Upper lobe of right lung (tissue), 1 donor: Measurements from ENCODE around the gene SLC35F6. TPM values are rescaled to one million over a fixed set of nuclear protein-coding genes. Genes with fewer than 3 reads are reported as not detected.

Source experiments
- ATAC-seq: fragments of 200-7000 bp; cut with Tn5 transposase; one replicate; pipeline ENCODE4 v1.9.1; 2020; ENCODE audit warnings: mild to moderate bottlenecking, moderate library complexity
- DNase-seq: peaks from one replicate; pipeline ENCODE4 v3.0.0-alpha.2; 2020
- H3K27ac ChIP-seq: fragments of 200-600 bp; one replicate; pipeline ENCODE4 v1.8.0; 2022
- H3K27me3 ChIP-seq: fragments of 200-600 bp; one replicate; pipeline ENCODE4 v1.8.0; 2022; ENCODE audit warnings: mild to moderate bottlenecking
- H3K36me3 ChIP-seq: fragments of 200-600 bp; one replicate; pipeline ENCODE4 v1.8.0; 2022
- H3K4me1 ChIP-seq: fragments of 200-600 bp; one replicate; pipeline ENCODE4 v1.8.0; 2022
- H3K4me3 ChIP-seq: fragments of 200-600 bp; one replicate; pipeline ENCODE4 v1.8.0; 2022; ENCODE audit warnings: mild to moderate bottlenecking
- H3K9me3 ChIP-seq: fragments of 200-600 bp; one replicate; pipeline ENCODE4 v1.8.0; 2022
- CTCF ChIP-seq: fragments of 200-600 bp; IDR thresholded peaks from one replicate; pipeline ENCODE4 v1.8.0; 2022; ENCODE audit warnings: antibody characterized with exemption
- intact Hi-C: fragments of 100-400 bp; cut with DNase I; formaldehyde crosslinking; loops from one replicate; pipeline ENCODE4 v1.11.0; 2022
- total RNA-seq: library from RNA; stranded (reverse); fragmentation: NEBNext Ultra II Directional; extraction: Animal tissue kit (Norgen Biotek cat#: 25700); gene quantifications from one replicate; pipeline ENCODE4 v1.2.1, GENCODE V29; 2021
- donor health status: DM: no; HTN: yes; CAD: no; lungs with severe emphysema.

SLC35F6 gene
- total RNA-seq, 1 donor from 2014 or later: 42.2 TPM

GRCh38 chr2:26767129-26767528 is 3.0 kb downstream of the SLC35F6 start:
- Histone ChIP-seq H3K9me3 (no peaks in the 10 kb centered on the region), H3K27ac (peak overlapping the region; percentile 11), H3K4me1 (peaks cover 63% of the 10 kb centered on the region), H3K27me3 (no peaks in the 10 kb centered on the region), H3K4me3 (no peak overlapping the region), H3K36me3 (no peaks in the 10 kb centered on the region)
- intact Hi-C loops: no loop called here
- DNase-seq (no peak), ATAC-seq (no peak)
- no peak for TF ChIP-seq CTCF

- DNase-seq: no peak
Measured at GRCh38 chr2:26767894-26768487, 3.9 kb downstream of the SLC35F6 start.

GRCh38 chr2:26768759-26769088 is 4.6 kb downstream of the SLC35F6 start:
- H3K36me3 ChIP-seq: no peaks in the 10 kb centered on the region
- no peak overlapping the region for H3K4me3 ChIP-seq
- DNase-seq: no peak
- no peak for ATAC-seq
- no peak for TF ChIP-seq CTCF
- no peaks in the 10 kb centered on the region for H3K9me3 ChIP-seq
- H3K27ac ChIP-seq: peak overlapping the region; percentile 51
- H3K27me3 ChIP-seq: no peaks in the 10 kb centered on the region
- intact Hi-C loops: no loop called here
- peaks cover 71% of the 10 kb centered on the region for H3K4me1 ChIP-seq

More at GRCh38 chr2:26767894-26768487, 3.9 kb downstream of the SLC35F6 start:
- H3K36me3 ChIP-seq: no peaks in the 10 kb centered on the region
- H3K27me3 ChIP-seq: no peaks in the 10 kb centered on the region
- H3K4me1 ChIP-seq: peaks cover 71% of the 10 kb centered on the region
- H3K4me3 ChIP-seq: no peak overlapping the region
- no peak for TF ChIP-seq CTCF
- no peak for ATAC-seq
- no peak overlapping the region for H3K27ac ChIP-seq
- intact Hi-C loops: no loop called here
- no peaks in the 10 kb centered on the region for H3K9me3 ChIP-seq

- ATAC-seq (peak; percentile 77), DNase-seq (peak; percentile 86)
- Histone ChIP-seq H3K9me3 (no peaks in the 10 kb centered on the region), H3K4me3 (no peak overlapping the region), H3K36me3 (peaks cover 5% of the 10 kb centered on the region), H3K4me1 (peaks cover 70% of the 10 kb centered on the region), H3K27me3 (no peaks in the 10 kb centered on the region), H3K27ac (peak overlapping the region; percentile 51)
- TF ChIP-seq CTCF: no peak
- intact Hi-C loops: no loop called here
Measured at GRCh38 chr2:26769089-26769761, 5.1 kb downstream of the SLC35F6 start.

- no peak overlapping the region for H3K4me3 ChIP-seq
- peaks cover 58% of the 10 kb centered on the region for H3K4me1 ChIP-seq
- intact Hi-C loops: no loop called here
- no peaks in the 10 kb centered on the region for H3K9me3 ChIP-seq
- DNase-seq (no peak), ATAC-seq (no peak)
- H3K36me3 ChIP-seq: peaks cover 23% of the 10 kb centered on the region
- peak; percentile 33 for TF ChIP-seq CTCF
- no peaks in the 10 kb centered on the region for H3K27me3 ChIP-seq
- peak overlapping the region; percentile 79 for H3K27ac ChIP-seq
Measured at GRCh38 chr2:26770986-26771586, 7.0 kb downstream of the SLC35F6 start.
